ENCODE results near the gene ZDHHC6.

- TF ChIP-seq, protein P1, sequence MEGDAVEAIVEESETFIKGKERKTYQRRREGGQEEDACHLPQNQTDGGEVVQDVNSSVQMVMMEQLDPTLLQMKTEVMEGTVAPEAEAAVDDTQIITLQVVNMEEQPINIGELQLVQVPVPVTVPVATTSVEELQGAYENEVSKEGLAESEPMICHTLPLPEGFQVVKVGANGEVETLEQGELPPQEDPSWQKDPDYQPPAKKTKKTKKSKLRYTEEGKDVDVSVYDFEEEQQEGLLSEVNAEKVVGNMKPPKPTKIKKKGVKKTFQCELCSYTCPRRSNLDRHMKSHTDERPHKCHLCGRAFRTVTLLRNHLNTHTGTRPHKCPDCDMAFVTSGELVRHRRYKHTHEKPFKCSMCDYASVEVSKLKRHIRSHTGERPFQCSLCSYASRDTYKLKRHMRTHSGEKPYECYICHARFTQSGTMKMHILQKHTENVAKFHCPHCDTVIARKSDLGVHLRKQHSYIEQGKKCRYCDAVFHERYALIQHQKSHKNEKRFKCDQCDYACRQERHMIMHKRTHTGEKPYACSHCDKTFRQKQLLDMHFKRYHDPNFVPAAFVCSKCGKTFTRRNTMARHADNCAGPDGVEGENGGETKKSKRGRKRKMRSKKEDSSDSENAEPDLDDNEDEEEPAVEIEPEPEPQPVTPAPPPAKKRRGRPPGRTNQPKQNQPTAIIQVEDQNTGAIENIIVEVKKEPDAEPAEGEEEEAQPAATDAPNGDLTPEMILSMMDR (IDR thresholded peaks at IDR 0.05; ENCODE audit: low read length): peak; percentile 39; the same call in 1 of the 2 replicates
- TF ChIP-seq EZH2 (optimal IDR thresholded peaks at IDR 0.05; ENCODE audit: low read depth, low read length): no peak
Measured at GRCh38 chr10:112434988-112435619, 11.6 kb downstream of the ZDHHC6 start.
